ENCODE results near the gene RRP15. TPM values are rescaled to one million over a fixed set of nuclear protein-coding genes. Genes with fewer than 3 reads are reported as not detected.
A peak's percentile ranks its signal among the peaks of the same experiment; 100 is the strongest.

RRP15 gene
- total RNA-seq, 4 donors from 2014 or later, result 13.1 to 27.4 (median 18.8) TPM

DNA sequence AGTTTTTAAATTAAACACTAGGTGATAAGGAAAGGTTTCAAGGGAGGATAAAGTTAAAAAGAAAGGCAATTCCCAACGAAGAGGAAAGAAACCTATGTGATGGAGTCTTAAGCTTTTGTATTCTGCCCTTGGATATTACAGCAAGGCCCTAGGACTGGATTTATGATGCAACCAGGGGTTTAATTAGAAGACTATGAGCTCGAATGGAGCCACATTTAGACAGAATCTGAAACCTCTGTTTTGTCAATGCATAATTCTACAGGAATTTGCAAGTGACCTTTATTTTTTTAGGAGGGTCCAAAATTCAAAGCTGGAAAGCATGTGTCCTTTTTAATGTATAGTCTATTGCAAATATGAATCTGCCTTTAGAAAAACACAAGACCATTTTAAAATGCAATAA is 98.0 kb downstream of the RRP15 start:
- H3K9me3 ChIP-seq, result no peaks in the 10 kb centered on the region
- H3K36me3 ChIP-seq, result no peaks in the 10 kb centered on the region
- no peak overlapping the region for H3K4me3 ChIP-seq
- in situ Hi-C loops (cut with MboI; ENCODE audit: low sequenced_read_pairs in 4 of 4) (no loop called here), intact Hi-C loops (cut with DNase I; ENCODE audit: low total_unique reads) (no loop called here)
- H3K27me3 ChIP-seq, result no peaks in the 10 kb centered on the region
- no peak overlapping the region for H3K27ac ChIP-seq
- TF ChIP-seq, protein P1, sequence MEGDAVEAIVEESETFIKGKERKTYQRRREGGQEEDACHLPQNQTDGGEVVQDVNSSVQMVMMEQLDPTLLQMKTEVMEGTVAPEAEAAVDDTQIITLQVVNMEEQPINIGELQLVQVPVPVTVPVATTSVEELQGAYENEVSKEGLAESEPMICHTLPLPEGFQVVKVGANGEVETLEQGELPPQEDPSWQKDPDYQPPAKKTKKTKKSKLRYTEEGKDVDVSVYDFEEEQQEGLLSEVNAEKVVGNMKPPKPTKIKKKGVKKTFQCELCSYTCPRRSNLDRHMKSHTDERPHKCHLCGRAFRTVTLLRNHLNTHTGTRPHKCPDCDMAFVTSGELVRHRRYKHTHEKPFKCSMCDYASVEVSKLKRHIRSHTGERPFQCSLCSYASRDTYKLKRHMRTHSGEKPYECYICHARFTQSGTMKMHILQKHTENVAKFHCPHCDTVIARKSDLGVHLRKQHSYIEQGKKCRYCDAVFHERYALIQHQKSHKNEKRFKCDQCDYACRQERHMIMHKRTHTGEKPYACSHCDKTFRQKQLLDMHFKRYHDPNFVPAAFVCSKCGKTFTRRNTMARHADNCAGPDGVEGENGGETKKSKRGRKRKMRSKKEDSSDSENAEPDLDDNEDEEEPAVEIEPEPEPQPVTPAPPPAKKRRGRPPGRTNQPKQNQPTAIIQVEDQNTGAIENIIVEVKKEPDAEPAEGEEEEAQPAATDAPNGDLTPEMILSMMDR (IDR thresholded peaks at IDR 0.05 in 4 of 5, conservative IDR thresholded peaks at IDR 0.05 in 1 of 5), result no peak
- no peak for TF ChIP-seq POLR2A (IDR thresholded peaks at IDR 0.05)
- DNase-seq (no peak), ATAC-seq (no peak)
- H3K4me1 ChIP-seq, result peaks cover 25 to 42% of the 10 kb centered on the region in 2 donors

DNA sequence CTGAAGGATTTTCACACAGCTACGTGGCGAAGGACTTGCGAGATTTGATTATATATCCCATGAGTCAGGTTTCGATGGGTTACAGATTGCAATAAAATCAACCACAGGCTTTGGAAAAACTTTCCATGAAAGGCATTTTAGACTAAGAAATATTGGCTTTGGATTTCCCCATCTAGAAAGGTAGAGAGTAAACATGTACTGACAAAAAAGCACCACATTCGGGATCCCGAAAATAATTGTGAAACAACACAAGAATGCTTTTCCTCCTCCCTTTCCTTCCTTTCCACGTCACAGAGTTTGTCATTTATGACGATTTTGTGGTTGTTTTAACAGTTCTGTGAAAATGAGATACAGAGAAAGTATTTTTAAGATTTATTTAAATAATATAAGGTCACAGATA is 98.6 kb downstream of the RRP15 start:
- no peak for TF ChIP-seq POLR2A (IDR thresholded peaks at IDR 0.05)
- TF ChIP-seq, protein P1 (IDR thresholded peaks at IDR 0.05 in 4 of 5, conservative IDR thresholded peaks at IDR 0.05 in 1 of 5), result no peak
- intact Hi-C loops (cut with DNase I; ENCODE audit: low total_unique reads) (no loop called here), in situ Hi-C loops (cut with MboI; ENCODE audit: low sequenced_read_pairs in 4 of 4) (no loop called here)
- ATAC-seq, result no peak
- H3K9me3 ChIP-seq, result no peaks in the 10 kb centered on the region
- H3K36me3 ChIP-seq, result no peaks in the 10 kb centered on the region
- no peak for DNase-seq
- no peak overlapping the region for H3K27ac ChIP-seq
- H3K4me1 ChIP-seq, result peaks cover 25 to 43% of the 10 kb centered on the region in 2 donors
- H3K27me3 ChIP-seq, result no peaks in the 10 kb centered on the region
- no peak overlapping the region for H3K4me3 ChIP-seq

DNA sequence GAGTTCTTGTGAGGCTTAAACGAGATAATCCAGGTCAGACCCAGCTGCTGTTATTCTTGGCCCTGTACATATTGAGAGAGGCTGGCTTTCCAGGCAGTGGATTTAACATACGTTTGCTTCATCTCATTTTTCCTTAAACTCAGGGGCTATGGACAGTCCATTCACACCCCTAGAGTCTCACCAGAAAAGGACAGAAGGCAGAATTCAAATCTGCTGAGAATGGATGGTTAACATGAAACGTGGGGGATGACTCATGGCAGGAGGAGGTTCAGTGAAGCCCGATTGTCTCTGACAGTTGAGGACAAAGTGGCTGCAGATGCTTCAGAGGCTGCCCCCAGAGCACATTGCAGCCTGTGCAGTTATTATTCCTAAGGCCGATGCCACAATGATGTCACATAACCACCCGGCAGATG is 99.5 kb downstream of the RRP15 start:
- intact Hi-C loops (cut with DNase I; ENCODE audit: low total_unique reads) (no loop called here), in situ Hi-C loops (cut with MboI; ENCODE audit: low sequenced_read_pairs in 4 of 4) (no loop called here)
- Histone ChIP-seq H3K4me3 (no peak overlapping the region), H3K9me3 (no peaks in the 10 kb centered on the region), H3K36me3 (no peaks in the 10 kb centered on the region), H3K27ac (peak overlapping the region in 1 of 4 donors; percentile 33), H3K4me1 (peaks cover 25 to 40% of the 10 kb centered on the region in 2 donors), H3K27me3 (no peaks in the 10 kb centered on the region)
- DNase-seq, result no peak
- TF ChIP-seq, protein P1 (IDR thresholded peaks at IDR 0.05 in 4 of 5, conservative IDR thresholded peaks at IDR 0.05 in 1 of 5), result no peak
- no peak for TF ChIP-seq POLR2A (IDR thresholded peaks at IDR 0.05)
- peak in 1 of 2 donors; percentile 55 for ATAC-seq

Other genes starting within 250 kb of the RRP15 start
- gene TGFB2, start 60.0 kb downstream of the RRP15 start, total RNA-seq, result 1 to 10 TPM in 1 of 4 donors, under 1 TPM in 3; 0.56 to 2.3 (median 0.86) TPM

All from gastrocnemius medialis (tissue), 4 donors.